ENCODE measurements around the gene PPP1R12B. TPM values are rescaled to one million over a fixed set of nuclear protein-coding genes. Genes with fewer than 3 reads are reported as not detected.
"Not testable (repeated sequence)": the region's sequence is repeated elsewhere in the genome, so short reads cannot be mapped to it uniquely, and the experiment has no call there.

PPP1R12B gene
- total RNA-seq, 1 experiment from 2014 or later = 21.2 TPM

GRCh38 chr1:202630541-202630940, 282.0 kb downstream of the PPP1R12B start:
- no peak overlapping the region for H3K27ac ChIP-seq
- no peaks in the 10 kb centered on the region for H3K27me3 ChIP-seq
- no peaks in the 10 kb centered on the region for H3K9me3 ChIP-seq (replicated peaks)
- H3K4me3 ChIP-seq = no peak overlapping the region
- H3K36me3 ChIP-seq = no peaks in the 10 kb centered on the region
- DNase-seq = no peak
- no peaks in the 10 kb centered on the region for H3K4me1 ChIP-seq

DNA sequence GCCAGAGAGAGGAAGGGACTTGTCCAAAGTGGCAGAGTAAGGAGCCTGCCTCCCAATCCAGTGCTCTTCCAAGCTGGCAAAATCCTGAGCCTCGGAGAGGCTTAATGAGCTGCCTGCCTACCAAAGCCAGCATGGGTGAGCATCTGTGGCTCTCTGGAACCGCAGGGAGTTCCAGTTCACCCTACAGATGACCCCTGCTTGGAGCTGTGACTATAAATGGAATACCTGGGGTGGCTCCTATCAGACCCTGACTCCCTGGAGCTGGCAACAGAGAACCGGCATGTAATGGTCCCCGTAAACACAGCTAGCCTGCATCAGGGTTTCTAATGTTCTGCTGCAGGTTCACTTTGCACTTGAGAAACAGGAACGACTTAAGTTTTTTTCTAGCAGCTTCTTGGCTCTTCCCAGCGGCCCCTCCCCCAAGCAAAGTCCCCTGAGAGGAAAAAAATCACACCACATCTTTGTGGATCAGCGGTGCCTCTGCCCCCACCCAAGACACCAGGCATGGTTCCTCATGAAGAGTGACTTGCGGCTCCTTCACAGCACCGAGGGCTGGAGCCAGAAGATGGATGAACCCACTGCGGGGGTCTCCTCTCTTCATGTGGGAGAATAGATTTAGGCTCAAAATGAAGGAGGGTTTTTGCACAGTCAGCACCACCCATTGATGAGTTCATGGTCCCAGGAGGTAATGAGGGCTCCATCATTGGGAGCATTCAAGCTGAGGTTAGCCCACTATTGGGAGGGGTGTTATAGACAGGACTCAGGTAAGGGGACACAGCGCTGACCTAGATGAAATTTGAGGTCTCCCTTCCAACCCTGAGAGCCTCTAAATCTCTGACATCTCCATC, 282.8 kb downstream of the PPP1R12B start:
- Histone ChIP-seq H3K4me3 (no peak overlapping the region), H3K36me3 (no peaks in the 10 kb centered on the region), H3K27ac (no peak overlapping the region), H3K27me3 (no peaks in the 10 kb centered on the region), H3K4me1 (no peaks in the 10 kb centered on the region), H3K9me3 (replicated peaks) (no peaks in the 10 kb centered on the region)
- no peak for DNase-seq

- Histone ChIP-seq H3K9me3 (replicated peaks) (no peaks in the 10 kb centered on the region), H3K4me1 (no peaks in the 10 kb centered on the region), H3K27me3 (no peaks in the 10 kb centered on the region), H3K4me3 (no peak overlapping the region), H3K27ac (no peak overlapping the region), H3K36me3 (no peaks in the 10 kb centered on the region)
- no peak for DNase-seq
Observed at GRCh38 chr1:202632241-202632640, 283.7 kb downstream of the PPP1R12B start.

DNA sequence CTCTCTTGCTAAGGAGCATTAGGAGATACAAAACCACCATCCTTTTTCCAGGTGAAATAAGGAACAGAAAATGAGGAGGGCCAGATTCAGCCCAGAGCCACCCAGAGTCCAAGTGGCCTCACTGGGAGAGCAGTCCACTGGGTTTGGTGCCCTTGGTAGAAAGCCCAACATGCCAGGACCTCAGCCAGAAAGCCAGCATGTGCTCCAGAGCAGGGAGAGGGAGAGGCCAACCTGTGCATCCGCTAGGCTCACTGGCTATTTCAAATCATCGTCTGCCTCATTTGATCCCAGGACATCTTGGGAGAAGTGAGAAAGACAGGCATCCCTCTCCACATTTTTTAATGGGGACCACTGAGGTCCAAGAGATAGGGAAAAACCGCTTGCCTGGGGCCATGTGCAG, 287.7 kb downstream of the PPP1R12B start:
- peaks cover 16% of the 10 kb centered on the region; the same call in 1 of the 2 replicates for H3K4me1 ChIP-seq
- H3K4me3 ChIP-seq; H3K36me3 ChIP-seq; H3K27ac ChIP-seq; H3K27me3 ChIP-seq; H3K9me3 ChIP-seq (replicated peaks); DNase-seq: not testable (repeated sequence)

- not testable (repeated sequence) for H3K36me3 ChIP-seq; DNase-seq; H3K27ac ChIP-seq; H3K27me3 ChIP-seq; H3K4me3 ChIP-seq; H3K9me3 ChIP-seq (replicated peaks)
- peaks cover 18% of the 10 kb centered on the region; the same call in 1 of the 2 replicates for H3K4me1 ChIP-seq
Observed at GRCh38 chr1:202637321-202638018, 289.0 kb downstream of the PPP1R12B start.

DNA sequence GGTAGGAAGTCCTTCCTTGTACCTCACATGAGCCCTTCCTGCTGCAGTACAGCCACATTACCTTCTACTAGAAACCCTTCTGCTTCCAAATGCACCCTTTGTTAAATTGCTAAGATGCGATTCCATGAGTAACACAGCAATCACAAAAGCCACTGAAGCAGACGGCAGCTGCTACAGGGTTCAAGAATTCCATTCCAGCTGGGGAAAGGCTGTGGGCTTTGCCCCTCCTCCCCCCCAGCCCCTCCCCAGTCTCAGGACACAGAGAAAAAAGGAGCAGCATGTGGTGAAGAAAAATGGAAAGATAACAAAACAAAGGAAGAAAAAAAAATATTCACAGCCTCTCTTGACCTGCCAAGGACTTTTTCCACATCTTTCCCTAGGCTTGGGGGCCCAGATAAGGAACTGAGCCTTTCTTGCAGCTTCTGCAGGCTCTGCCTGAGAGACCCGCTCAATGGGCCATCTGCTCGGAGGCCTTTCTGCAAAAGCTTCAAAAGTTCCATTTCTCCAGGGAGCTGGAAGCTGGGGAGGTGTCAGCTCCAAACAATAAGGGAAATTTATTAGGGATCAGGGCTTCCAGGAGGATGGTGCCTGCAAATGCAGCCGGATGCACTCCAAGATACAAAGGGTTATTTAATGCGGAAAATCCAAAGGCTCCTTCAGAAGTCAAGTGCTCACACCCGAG, 289.7 kb downstream of the PPP1R12B start:
- peak in 1 of 2 experiments; percentile 53 for DNase-seq
- Histone ChIP-seq H3K4me1 (peaks cover 18% of the 10 kb centered on the region; the same call in 1 of the 2 replicates), H3K36me3 (no peaks in the 10 kb centered on the region), H3K27ac (no peak overlapping the region), H3K4me3 (no peak overlapping the region), H3K27me3 (no peaks in the 10 kb centered on the region), H3K9me3 (replicated peaks) (no peaks in the 10 kb centered on the region)

DNA sequence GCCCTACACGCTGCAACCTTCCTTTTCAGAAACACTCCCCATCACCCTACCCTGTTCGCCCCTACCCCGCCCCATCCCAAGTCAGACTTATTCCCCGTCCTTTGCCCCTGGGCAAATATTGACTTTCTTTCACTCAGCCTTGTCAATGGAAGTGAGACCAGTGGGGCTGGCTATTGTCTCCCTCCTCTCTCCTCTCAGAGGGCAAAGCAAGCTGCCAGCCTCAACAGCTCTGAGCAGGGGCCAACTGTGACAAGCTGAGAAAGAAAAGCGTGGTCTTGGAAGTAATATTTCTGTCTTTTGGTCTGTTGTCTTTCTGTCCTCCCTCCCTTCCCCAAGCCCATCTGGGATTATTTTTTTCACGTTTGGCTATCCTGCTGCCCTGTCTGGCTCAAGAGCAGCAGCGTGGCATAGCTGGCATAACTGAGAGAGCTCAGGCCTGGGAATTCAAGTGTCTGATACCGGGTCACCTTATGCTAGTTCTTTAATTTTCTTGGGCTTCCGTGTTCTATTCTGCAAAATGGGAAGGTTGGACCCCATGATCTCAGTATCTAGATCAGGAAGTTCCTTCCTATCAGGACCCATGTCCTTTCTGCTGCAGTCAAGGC, 290.3 kb downstream of the PPP1R12B start:
- not testable (repeated sequence) for H3K9me3 ChIP-seq (replicated peaks); H3K4me3 ChIP-seq; DNase-seq; H3K27me3 ChIP-seq; H3K36me3 ChIP-seq; H3K27ac ChIP-seq
- peaks cover 18% of the 10 kb centered on the region; the same call in 1 of the 2 replicates for H3K4me1 ChIP-seq

DNA sequence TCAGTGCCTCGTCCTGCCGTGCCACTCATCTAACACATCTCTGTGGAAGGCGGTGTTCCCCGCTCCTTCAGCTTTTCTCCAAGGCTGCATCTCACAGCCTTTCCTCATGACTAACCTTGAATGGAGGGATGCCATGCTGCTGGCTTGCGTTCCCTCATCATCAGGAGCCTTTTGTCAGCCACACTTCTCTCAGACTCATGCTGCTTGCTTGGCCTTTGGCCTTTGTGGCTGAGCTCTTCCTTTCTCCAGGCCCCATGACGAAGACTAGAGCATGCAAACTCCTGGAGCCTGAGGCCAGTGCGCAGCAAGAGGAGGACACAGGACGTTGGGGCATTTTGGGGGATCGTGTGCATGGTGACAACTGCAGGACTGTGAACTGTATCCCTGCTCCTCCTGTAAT, 291.0 kb downstream of the PPP1R12B start:
- Histone ChIP-seq H3K9me3 (replicated peaks) (no peaks in the 10 kb centered on the region), H3K36me3 (no peaks in the 10 kb centered on the region), H3K27ac (no peak overlapping the region), H3K27me3 (no peaks in the 10 kb centered on the region), H3K4me1 (peaks cover 18% of the 10 kb centered on the region; the same call in 1 of the 2 replicates), H3K4me3 (no peak overlapping the region)
- DNase-seq = no peak

DNA sequence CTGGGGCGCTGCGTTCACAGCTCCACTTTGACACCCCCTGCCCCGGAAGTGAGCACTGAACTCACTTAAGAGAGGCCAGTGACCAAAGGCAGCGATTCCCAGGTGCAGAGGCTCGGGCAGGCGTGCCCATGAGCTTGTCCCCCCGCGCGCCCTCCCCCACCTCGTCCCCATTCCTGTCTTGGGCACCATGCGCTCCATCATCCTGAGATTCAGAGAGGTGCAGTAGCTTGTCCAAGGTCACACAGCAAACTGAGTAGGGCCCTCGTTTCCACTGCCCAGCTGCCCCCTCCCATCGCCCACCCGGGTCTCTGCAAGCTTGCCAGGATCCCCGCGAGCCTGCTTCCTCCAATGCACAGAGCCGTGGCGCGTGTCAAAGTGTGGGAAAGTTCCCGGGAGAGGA, 293.7 kb downstream of the PPP1R12B start:
- Histone ChIP-seq H3K27ac (no peak overlapping the region), H3K9me3 (replicated peaks) (no peaks in the 10 kb centered on the region), H3K4me1 (peaks cover 18% of the 10 kb centered on the region; the same call in 1 of the 2 replicates), H3K4me3 (no peak overlapping the region), H3K27me3 (no peaks in the 10 kb centered on the region), H3K36me3 (no peaks in the 10 kb centered on the region)
- no peak for DNase-seq

Other genes with a start within 250 kb of the PPP1R12B start
- 0.02 TPM in 1 of 2 replicates, not detected in the other for gene GPR37L1, start 225.8 kb upstream of the PPP1R12B start, total RNA-seq (2014; rRNA removed; shearing (Covaris generic))
- gene ARL8A, start 204.0 kb upstream of the PPP1R12B start, total RNA-seq (2014; rRNA removed; shearing (Covaris generic)) = 17.1 and 18.1 TPM in 2 replicates
- gene PTPN7, start 188.1 kb upstream of the PPP1R12B start, total RNA-seq (2014; rRNA removed; shearing (Covaris generic)) = 0.08 and 0.14 TPM in 2 replicates
- not detected in 2 replicates for gene LGR6, start 154.9 kb upstream of the PPP1R12B start, total RNA-seq (2014; rRNA removed; shearing (Covaris generic))
- 209 and 216 TPM in 2 replicates for gene UBE2T, start 6.8 kb upstream of the PPP1R12B start, total RNA-seq (2014; rRNA removed; shearing (Covaris generic))